Fibroblast of lung (primary cell): Measurements from ENCODE around the gene MRGPRE.
A peak's percentile ranks its signal among the peaks of the same experiment; 100 is the strongest.

Source experiments
- EZH2 ChIP-seq: IDR thresholded peaks from 2 replicates; pipeline ENCODE4 v1.5.1; 2012; ENCODE audit warnings: low read length, control low read depth, mild to moderate bottlenecking; ENCODE audit errors: missing control alignments
- TF ChIP-seq, protein P1 (sequence below), 2 donors: IDR thresholded peaks in 1 of 2; conservative IDR thresholded peaks in 1 of 2; 1 replicate in 1 of 2; 2 replicates in 1 of 2; pipeline ENCODE4 v1.5.1; 2011 to 2012; ENCODE audit warnings: low read length in 2 of 2, control low read depth in 1 of 2, inconsistent platforms in 1 of 2, low read depth in 1 of 2, mild to moderate bottlenecking in 1 of 2

DNA sequence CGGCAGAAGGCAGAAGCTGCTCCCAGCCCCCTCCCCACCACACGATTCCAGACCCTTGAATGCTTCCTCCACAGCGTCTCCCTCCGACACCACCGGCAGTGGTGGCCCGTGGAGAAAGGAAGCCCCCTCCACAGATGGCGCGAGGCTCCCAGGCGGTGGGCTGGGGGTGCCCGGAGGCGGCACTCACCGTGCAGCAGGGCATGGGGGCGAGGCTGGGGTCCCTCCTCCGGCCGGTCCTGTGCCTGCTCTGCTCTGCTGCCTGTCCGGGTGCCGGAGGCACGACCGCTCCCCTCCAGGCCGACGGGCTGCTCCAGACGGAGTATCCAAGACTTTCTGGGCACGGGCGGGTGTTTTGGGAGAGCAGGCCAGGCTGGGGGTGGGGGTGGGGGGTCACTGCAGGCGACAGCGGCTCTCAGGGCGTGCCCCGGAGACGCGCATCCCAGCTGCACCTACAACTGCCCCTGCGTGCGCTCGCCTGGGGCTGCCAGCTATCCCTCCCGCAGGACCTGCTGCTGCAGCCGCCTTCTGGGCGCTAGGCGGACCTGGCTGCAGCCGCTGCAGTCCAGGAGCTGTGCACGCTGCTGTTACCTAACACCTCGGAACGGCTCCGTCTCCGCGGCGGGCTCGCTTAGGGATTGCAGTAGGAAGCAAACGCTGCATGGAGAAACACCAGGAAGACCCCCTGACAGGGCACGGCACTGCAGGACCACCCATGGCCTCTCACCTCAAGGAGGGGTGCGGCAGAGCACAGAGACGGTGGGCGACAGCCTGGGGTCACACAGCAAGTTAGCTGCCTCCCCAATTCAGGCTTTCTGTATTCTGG lies 28.8 kb downstream of the MRGPRE start:
- TF ChIP-seq, protein P1, sequence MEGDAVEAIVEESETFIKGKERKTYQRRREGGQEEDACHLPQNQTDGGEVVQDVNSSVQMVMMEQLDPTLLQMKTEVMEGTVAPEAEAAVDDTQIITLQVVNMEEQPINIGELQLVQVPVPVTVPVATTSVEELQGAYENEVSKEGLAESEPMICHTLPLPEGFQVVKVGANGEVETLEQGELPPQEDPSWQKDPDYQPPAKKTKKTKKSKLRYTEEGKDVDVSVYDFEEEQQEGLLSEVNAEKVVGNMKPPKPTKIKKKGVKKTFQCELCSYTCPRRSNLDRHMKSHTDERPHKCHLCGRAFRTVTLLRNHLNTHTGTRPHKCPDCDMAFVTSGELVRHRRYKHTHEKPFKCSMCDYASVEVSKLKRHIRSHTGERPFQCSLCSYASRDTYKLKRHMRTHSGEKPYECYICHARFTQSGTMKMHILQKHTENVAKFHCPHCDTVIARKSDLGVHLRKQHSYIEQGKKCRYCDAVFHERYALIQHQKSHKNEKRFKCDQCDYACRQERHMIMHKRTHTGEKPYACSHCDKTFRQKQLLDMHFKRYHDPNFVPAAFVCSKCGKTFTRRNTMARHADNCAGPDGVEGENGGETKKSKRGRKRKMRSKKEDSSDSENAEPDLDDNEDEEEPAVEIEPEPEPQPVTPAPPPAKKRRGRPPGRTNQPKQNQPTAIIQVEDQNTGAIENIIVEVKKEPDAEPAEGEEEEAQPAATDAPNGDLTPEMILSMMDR (conservative IDR thresholded peaks at IDR 0.05 in 1 of 2, IDR thresholded peaks at IDR 0.05 in 1 of 2; ENCODE audit: low read depth in 1 of 2, low read length in 2 of 2), result no peak
- TF ChIP-seq EZH2, result peak; percentile 55
